Right lobe of liver (tissue), 4 donors: Measurements from ENCODE around the gene HLA-DPB1.

ENCODE experiments used
- CTCF ChIP-seq, 4 donors: fragments of 200-600 bp in 3 of 4; fragments of 450-650 bp in 1 of 4; IDR thresholded peaks; one replicate each; pipeline versions ENCODE4 v1.5.1 to v1.8.0; 2016 to 2022; ENCODE audit warnings: antibody characterized with exemption in 4 of 4, mild to moderate bottlenecking in 2 of 4
- POLR2A ChIP-seq: fragments of 450-650 bp; IDR thresholded peaks from one replicate; pipeline ENCODE4 v1.6.1; 2017; ENCODE audit warnings: antibody characterized with exemption, mild to moderate bottlenecking
- donor health status: DM: no; HTN: no; CAD: no.
- donor health status: DM: no; HTN: no; CAD: no.
- donor health status: DM: no; HTN: yes; CAD: no.

DNA sequence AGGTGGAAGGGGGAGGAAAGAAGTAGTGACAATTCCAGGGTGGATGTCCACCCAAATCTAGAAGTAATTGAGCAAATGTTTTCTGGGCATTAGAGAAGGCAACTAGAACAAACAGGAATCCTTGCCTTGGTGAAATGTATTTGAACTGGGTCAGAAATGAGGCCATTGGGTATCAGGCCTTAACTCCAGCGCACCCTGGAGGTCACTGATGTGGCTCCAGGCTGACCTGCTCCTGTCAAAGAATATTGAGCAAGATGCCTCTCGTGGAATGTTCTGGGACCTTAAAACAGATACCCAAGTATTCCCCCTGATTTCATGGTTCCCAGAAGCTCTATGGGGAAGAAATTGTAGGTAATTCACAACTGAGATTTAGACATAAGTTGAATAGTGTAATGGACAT is 6.9 kb downstream of the HLA-DPB1 start:
- peak; percentile 62 to 79 (median 71) for TF ChIP-seq CTCF (IDR thresholded peaks at IDR 0.05)
- TF ChIP-seq POLR2A, result no peak
